Keratinocyte (primary cell): ENCODE data around the gene CTNND1. TPM values are rescaled to one million over a fixed set of nuclear protein-coding genes. Genes with fewer than 3 reads are reported as not detected.

Source experiments
- DNase-seq: peaks from one replicate; pipeline ENCODE4 v3.0.0-alpha.2; 2011; ENCODE audit warnings: low read depth, missing footprints, low spot score
- FAIRE-seq: peaks from 2 replicates; lab custom pipeline; 2011; peaks lifted over from hg19 to GRCh38; lab: Jason Lieb, UNC
- H2AFZ ChIP-seq: 2 replicates; pipeline ENCODE4 v1.6.0; 2012; ENCODE audit warnings: low read length, control low read depth, inconsistent platforms; ENCODE audit not compliant: control insufficient read depth
- H3K27ac ChIP-seq: 2 replicates; pipeline ENCODE4 v1.5.1; 2011; ENCODE audit warnings: low read length; ENCODE audit not compliant: control insufficient read depth, insufficient read depth
- H3K27me3 ChIP-seq: 3 replicates; pipeline ENCODE4 v1.6.0; 2011; ENCODE audit warnings: low read length; ENCODE audit not compliant: control insufficient read depth, insufficient read depth; ENCODE audit errors: extremely low read depth
- H3K36me3 ChIP-seq, 2 experiments: 2 replicates in 1 of 2; 3 replicates in 1 of 2; pipeline ENCODE4 v1.5.1; 2011; ENCODE audit warnings: low read length in 2 of 2, mild to moderate bottlenecking in 1 of 2; ENCODE audit not compliant: control insufficient read depth in 2 of 2, insufficient read depth in 2 of 2; ENCODE audit errors: extremely low read depth in 1 of 2
- H3K4me1 ChIP-seq: 3 replicates; pipeline ENCODE4 v1.5.1; 2011; ENCODE audit warnings: low read length; ENCODE audit not compliant: control insufficient read depth, insufficient read depth; ENCODE audit errors: extremely low read depth
- H3K4me2 ChIP-seq: 3 replicates; pipeline ENCODE4 v1.6.0; 2011; ENCODE audit warnings: low read depth, low read length; ENCODE audit not compliant: control insufficient read depth, insufficient read depth; ENCODE audit errors: extremely low read depth
- H3K4me3 ChIP-seq, 3 experiments: fragments of 200-600 bp in 1 of 3; sonication (generic) in 1 of 3; 2 replicates in 2 of 3; 3 replicates in 1 of 3; pipeline ENCODE4 v1.5.1; 2011 to 2016; ENCODE audit warnings: low read length in 3 of 3, mild to moderate bottlenecking in 3 of 3, control low read depth in 2 of 3, inconsistent platforms in 1 of 3, low read depth in 1 of 3, mixed read lengths in 1 of 3, mixed run types in 1 of 3, moderate library complexity in 1 of 3; ENCODE audit not compliant: control insufficient read depth in 2 of 3, insufficient read depth in 2 of 3; ENCODE audit errors: extremely low read depth in 1 of 3
- H3K79me2 ChIP-seq: 2 replicates; pipeline ENCODE4 v1.6.0; 2012; ENCODE audit warnings: low read length; ENCODE audit not compliant: control insufficient read depth, insufficient read depth
- H3K9ac ChIP-seq: 3 replicates; pipeline ENCODE4 v1.6.0; 2011; ENCODE audit warnings: low read length; ENCODE audit not compliant: control insufficient read depth, insufficient read depth; ENCODE audit errors: extremely low read depth
- H3K9me1 ChIP-seq: 3 replicates; pipeline ENCODE4 v1.6.0; 2011; ENCODE audit warnings: low read length; ENCODE audit not compliant: control insufficient read depth, insufficient read depth; ENCODE audit errors: extremely low read depth
- H3K9me3 ChIP-seq: 2 replicates; pipeline ENCODE4 v1.5.1; 2012; ENCODE audit warnings: low read depth, low read length; ENCODE audit not compliant: control insufficient read depth
- H4K20me1 ChIP-seq: 3 replicates; pipeline ENCODE4 v1.6.0; 2011; ENCODE audit warnings: low read length; ENCODE audit not compliant: control insufficient read depth, insufficient read depth; ENCODE audit errors: extremely low read depth
- CTCF ChIP-seq, 3 experiments: IDR thresholded peaks in 1 of 3; conservative IDR thresholded peaks in 1 of 3; optimal IDR thresholded peaks in 1 of 3; 2 replicates in 2 of 3; 3 replicates in 1 of 3; pipeline versions ENCODE3 to v1.5.1; 2011; ENCODE audit warnings: low read length in 3 of 3, mild to moderate bottlenecking in 3 of 3, moderate library complexity in 2 of 3, control low read depth in 1 of 3, inconsistent platforms in 1 of 3; ENCODE audit not compliant: insufficient read depth in 2 of 3; ENCODE audit errors: extremely low read depth in 1 of 3
- EZH2 ChIP-seq: IDR thresholded peaks from one replicate; pipeline ENCODE4 v1.6.1; 2012; ENCODE audit warnings: inconsistent platforms, mild to moderate bottlenecking, low read length, moderate library complexity
- dilution Hi-C: fragments of 300-500 bp; cut with MboI; formaldehyde crosslinking; loops from one replicate; pipeline ENCODE4 v1.7.0; 2020; ENCODE audit warnings: low sequenced_read_pairs; ENCODE audit not compliant: extremely low pct_ligation_motif_present
- polyA plus RNA-seq, 5 experiments: library from polyadenylated mRNA; depleted of rRNA in 3 of 5; stranded (reverse) in 3 of 5; stranded (forward) in 1 of 5; unstranded in 1 of 5; fragments of >200 nt; gene quantifications; 1 replicate in 1 of 5; 2 replicates in 3 of 5; 3 replicates in 1 of 5; pipeline versions ENCODE4 v1.2.1 to v1.2.3, GENCODE V29; 2011 to 2012; ENCODE audit warnings: missing spikeins in 2 of 5, low read depth in 1 of 5, low replicate concordance in 1 of 5

CTNND1 gene
- polyA plus RNA-seq, 1 donor (not counting 4 experiments of a cell fraction or from before 2014, with no cell fraction given): 144 TPM

GRCh38 chr11:57778318-57779037 lies 16.9 kb downstream of the CTNND1 start:
- no peak for TF ChIP-seq CTCF (optimal IDR thresholded peaks at IDR 0.05 in 1 of 3, IDR thresholded peaks at IDR 0.05 in 1 of 3, conservative IDR thresholded peaks at IDR 0.05 in 1 of 3; ENCODE audit: extremely low read depth in 1 of 3, insufficient read depth in 2 of 3, low read length in 3 of 3)
- no peak for TF ChIP-seq EZH2
- H3K4me1 ChIP-seq: peaks cover 78% of the 10 kb centered on the region
- no peaks in the 10 kb centered on the region for H3K27me3 ChIP-seq
- no peaks in the 10 kb centered on the region for H3K36me3 ChIP-seq
- H2AFZ ChIP-seq: no peak overlapping the region
- H3K9me3 ChIP-seq: no peaks in the 10 kb centered on the region
- peaks cover 91% of the 10 kb centered on the region for H3K79me2 ChIP-seq
- peak overlapping the region; percentile 73 for H3K9ac ChIP-seq
- H3K9me1 ChIP-seq: peaks cover 12% of the 10 kb centered on the region
- peak overlapping the region in 2 of 3 experiments; percentile 49 to 55 for H3K4me3 ChIP-seq
- dilution Hi-C loops: no loop called here
- H3K27ac ChIP-seq: peak overlapping the region; percentile 88
- H3K4me2 ChIP-seq: peak overlapping the region; percentile 77
- peaks cover 14% of the 10 kb centered on the region for H4K20me1 ChIP-seq
- peak; percentile 64 for FAIRE-seq
- DNase-seq: peak; percentile 63

GRCh38 chr11:57779276-57779675 lies 17.7 kb downstream of the CTNND1 start:
- peak; percentile 73 for FAIRE-seq

More at GRCh38 chr11:57779276-57779675, 17.7 kb downstream of the CTNND1 start:
- Histone ChIP-seq H3K9ac (peak overlapping the region; percentile 73), H4K20me1 (peaks cover 12% of the 10 kb centered on the region), H3K9me1 (peaks cover 12% of the 10 kb centered on the region), H3K4me1 (peaks cover 78% of the 10 kb centered on the region), H3K79me2 (peaks cover 91% of the 10 kb centered on the region), H3K9me3 (no peaks in the 10 kb centered on the region), H3K27ac (peak overlapping the region; percentile 88), H3K4me2 (peak overlapping the region; percentile 77), H3K4me3 (peak overlapping the region in 1 of 3 experiments; percentile 9), H3K36me3 (no peaks in the 10 kb centered on the region), H3K27me3 (no peaks in the 10 kb centered on the region), H2AFZ (no peak overlapping the region)
- DNase-seq: no peak
- dilution Hi-C loops: no loop called here
- TF ChIP-seq EZH2 (no peak), CTCF (optimal IDR thresholded peaks at IDR 0.05 in 1 of 3, IDR thresholded peaks at IDR 0.05 in 1 of 3, conservative IDR thresholded peaks at IDR 0.05 in 1 of 3; ENCODE audit: extremely low read depth in 1 of 3, insufficient read depth in 2 of 3, low read length in 3 of 3) (no peak)
